ENCODE measurements around the gene OCRL.
"Not testable (repeated sequence)": the region's sequence is repeated elsewhere in the genome, so short reads cannot be mapped to it uniquely, and the experiment has no call there.

The OCRL gene

DNA sequence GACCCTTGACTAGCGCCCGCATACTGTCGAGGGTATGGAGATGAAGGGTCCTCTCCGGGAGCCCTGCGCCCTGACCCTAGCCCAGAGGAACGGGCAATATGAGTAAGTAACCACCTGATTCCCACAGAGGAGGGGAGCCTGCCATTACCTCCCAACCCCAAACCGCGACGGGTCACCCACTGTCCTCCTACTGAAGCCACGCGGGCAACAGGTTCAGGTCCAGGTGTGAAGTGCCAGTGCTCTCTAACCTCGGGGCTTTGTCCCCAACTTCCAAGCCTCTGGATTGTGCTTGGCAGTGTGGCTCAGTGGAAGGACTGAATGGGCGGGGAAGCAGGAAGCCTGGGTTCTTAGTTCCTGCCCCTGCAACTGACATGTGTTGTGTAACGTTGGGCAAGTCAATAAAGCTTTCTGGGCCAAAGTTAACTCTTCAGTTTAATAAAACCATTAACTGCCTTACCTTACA lies 694 bp downstream of the OCRL start:
- DNase-seq: peak; percentile 37

GRCh38 chrX:129544780-129545179 lies 4.7 kb downstream of the OCRL start:
- DNase-seq: no peak

DNA sequence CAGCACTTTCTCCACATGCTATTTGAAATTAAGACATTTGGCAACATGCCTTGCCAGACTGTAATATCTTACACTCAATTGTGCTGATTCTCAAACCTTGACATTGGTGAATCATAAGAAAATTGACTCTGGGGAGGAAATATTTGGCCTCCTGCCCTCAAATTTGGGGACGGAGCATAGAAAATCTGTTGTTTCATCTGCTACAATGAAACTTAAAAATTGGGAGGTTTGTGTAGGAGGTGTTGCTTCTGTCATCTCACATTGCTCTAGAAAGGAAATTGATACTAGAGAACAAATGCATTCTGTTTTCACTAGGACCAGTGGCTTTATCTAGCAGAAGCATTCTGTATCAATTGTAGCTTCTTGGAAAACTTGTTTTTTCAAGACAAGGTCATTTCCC lies 5.3 kb downstream of the OCRL start:
- no peak for DNase-seq

DNA sequence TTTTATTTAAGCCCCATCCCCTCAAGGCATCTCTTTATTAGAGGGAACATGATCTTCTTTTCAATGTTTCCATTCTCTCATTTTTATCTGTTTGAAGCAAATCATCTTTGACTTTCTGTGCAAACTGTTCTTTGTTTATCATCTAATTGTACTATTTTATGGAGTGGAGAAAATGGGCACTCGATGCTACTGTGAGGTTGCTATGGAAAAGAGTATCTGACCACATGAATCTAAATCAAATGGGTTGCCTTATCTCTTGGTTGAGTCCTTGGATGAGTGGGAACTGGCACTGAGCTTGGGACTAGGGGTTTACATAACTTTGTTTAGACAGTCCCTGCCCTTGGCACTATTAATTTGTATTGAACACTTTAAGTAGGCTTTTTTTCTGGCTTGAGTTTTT lies 9.1 kb downstream of the OCRL start:
- DNase-seq: no peak

- DNase-seq: peak; percentile 44
Observed at GRCh38 chrX:129553619-129554288, 13.7 kb downstream of the OCRL start.

- not testable (repeated sequence) for DNase-seq
Observed at GRCh38 chrX:129554816-129555215, 14.8 kb downstream of the OCRL start.

DNA sequence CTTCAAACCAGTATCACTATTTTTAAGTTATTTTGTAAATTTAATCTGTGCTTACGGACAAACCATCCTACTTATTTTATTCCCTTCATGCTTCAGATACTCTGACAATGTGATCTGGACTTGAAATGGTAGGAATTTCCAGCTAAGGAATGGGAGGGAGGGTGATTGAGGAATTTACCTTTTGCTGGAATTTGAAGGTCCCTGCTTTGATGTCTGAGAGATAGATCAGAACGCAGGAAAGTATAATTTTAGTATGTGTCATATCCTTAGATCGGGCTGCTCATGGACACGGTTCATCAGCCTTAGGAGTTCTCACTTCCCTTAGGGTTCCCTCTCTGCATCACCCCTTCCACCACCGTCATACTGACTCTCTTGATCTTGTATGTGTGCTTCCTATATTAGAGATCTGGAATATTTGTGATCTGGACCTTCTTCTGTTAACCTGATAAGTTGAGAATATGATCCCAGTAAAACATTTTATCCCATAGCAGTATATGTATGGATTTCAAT lies 16.8 kb downstream of the OCRL start:
- DNase-seq: no peak

DNA sequence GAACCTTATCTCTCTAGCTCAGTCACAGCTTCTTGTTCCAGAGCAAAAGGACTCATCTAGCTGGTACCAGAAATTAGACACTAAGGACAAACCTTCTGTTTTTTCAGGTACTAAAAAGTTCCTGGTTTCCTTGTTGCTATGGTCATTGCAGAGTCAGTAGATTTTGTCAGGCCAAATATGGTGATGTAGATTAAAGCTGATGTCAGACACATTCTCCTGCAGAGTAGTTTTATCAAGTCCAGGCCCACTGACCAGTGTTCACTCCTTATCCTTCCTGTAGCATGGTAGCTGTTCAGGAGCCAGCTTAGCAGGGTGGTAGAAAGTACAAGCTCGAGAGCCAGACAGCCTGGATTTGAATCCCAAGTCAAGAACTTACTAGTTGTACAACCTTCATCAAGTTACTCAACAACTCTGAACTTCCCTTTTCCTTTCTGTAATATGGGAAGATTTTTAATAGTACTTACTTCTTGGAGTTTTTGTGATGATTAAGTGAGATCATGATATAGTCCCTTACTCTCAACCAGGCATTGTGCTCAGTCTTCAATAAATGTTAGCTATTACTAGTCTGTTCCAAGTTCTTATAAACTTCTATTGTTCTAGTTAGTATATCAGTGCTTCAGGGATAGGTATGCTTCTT lies 17.9 kb downstream of the OCRL start:
- peak; percentile 11 for DNase-seq

DNA sequence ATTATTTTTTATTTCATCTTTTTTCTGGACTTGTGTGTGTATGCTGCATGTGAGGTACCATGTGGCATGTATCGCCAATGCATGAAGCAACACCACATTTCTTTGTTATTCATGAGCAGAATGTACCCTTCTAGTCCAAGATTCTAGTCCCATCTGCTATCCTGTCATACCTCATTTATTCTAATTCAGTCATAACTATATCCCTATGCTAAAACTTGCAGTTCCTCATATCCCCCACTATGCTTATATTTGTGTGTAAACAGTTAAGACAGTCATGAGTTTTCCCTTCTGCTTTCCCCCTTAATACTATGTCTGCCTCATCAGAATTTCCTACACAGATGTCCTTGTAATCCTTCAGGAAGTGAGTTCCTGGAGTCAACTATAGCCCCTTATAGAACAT lies 19.7 kb downstream of the OCRL start:
- DNase-seq: no peak

DNA sequence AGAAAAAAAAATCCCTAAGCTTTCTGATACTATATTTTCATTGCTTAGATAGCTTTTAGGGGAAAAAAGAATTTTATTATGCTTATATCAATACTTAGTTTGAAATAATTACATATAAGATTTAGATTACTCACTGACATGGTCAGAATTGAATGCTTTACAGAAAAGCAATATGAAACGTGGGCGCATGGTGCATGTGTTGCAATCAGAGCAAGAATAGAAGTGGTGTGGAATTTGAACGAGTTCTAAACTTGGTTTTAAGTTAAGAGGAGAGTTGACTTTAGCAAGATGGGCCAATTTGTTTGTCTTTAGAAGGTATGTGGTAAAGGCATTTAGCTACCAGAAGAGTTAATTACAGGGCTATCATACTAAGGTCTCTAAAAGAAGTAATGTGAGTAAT lies 21.4 kb downstream of the OCRL start:
- no peak for DNase-seq

DNA sequence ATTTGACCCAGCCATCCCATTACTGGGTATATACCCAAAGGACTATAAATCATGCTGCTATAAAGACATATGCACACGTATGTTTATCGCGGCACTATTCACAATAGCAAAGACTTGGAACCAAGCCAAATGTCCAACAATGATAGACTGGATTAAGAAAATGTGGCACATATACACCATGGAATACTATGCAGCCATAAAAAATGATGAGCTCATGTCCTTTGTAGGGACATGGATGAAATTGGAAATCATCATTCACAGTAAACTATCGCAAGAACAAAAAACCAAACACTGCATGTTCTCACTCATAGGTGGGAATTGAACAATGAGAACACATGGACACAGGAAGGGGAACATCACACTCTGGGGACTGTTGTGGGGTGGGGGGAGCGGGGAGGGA lies 24.3 kb downstream of the OCRL start:
- not testable (repeated sequence) for DNase-seq

- no peak for DNase-seq
Observed at GRCh38 chrX:129565046-129565650, 25.1 kb downstream of the OCRL start.

GRCh38 chrX:129566073-129566472 lies 26.0 kb downstream of the OCRL start:
- DNase-seq: no peak

DNA sequence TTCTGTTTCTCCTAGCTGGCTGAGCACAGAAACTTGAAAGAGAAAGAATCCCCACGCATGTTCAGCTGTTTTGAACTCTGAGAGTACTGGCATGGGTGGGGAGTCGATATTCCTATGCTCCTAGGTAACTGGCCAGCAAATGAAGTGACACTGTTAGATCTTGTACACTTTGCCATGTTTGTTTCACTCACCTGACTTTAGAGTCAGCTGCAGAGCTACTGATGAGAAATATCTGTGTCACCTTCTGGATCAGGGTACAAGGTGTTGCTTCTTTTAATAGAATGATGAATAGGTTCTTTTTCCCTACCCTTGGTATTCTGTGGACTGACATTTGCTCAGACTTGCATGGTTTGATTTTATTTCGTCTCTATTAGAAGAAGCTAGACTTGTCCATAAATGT lies 28.3 kb downstream of the OCRL start:
- no peak for DNase-seq

- no peak for DNase-seq
Observed at GRCh38 chrX:129572422-129572821, 32.4 kb downstream of the OCRL start.

DNA sequence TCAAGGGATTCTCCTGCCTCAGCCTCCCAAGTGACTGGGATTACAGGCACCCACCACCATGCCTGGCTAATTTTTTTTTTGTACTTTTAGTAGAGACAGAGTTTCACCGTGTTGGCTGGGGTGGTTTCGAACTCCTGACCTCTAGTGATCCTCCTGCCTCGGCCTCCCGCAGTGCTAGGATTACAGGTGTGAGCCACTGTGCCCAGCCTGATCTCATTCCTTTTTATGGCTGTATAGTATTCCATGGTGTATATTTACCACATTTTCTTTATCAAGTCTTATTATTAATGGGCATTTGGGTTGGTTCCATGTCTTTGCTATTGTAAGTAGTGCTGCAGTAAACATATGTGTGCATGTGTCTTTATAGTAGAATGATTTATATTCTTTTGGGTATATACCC lies 33.6 kb downstream of the OCRL start:
- DNase-seq: not testable (repeated sequence)

DNA sequence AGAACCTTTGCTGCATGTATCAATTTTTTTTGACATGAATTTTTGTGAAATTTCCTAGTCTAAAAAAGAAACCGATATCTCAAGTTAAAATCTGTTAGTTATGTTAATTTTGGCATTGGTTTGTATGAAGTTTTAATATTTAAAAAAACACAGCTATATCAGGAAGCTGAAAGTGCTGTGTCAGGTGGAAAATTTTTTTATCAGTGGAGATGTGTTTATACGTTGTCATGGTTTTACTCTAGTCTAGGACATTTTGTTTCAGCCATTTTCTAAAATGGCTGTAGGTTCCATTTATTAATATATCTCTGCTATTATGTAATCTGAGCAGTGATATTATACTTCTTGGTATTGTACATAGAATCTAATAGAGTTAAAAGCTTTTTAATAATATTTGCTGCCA lies 34.2 kb downstream of the OCRL start:
- DNase-seq: peak; percentile 45

DNA sequence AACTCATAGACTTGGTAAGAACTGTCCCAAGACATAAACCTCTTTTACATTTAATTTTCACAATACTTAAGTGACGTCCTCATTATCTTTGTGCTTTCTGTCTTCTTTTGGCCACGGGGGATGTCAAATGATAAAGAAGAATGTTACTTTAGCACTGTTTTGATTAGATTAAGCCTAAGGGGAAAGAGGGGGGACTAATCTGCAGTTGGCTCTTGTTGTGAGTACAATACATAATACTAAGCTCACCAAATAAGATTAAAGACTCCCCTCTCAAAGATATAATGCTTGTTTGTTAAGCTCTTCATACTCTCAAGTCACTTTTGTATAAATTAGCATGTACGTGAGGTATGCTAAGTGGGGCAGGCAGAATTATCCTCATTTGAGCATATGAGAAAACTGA lies 36.5 kb downstream of the OCRL start:
- DNase-seq: no peak

DNA sequence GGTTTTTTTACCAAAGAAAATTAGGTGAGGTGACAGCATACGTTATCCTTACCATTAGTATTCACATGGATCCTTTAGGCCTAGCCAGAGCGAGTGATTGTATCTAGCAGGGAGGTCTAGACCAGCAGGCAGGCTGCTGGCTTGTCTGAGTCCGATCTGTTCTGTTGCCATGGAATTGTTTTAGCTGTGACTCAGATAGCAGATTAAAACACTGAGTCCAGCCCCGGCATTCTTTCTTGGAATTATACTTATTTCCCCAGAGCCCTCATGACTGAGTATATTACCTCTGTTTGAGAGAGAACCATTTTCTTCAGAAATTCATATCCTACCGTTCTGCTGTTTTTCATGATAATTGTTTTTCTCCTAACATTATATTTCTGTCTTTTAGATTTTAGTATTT lies 37.4 kb downstream of the OCRL start:
- DNase-seq: no peak

GRCh38 chrX:129577877-129578276 lies 37.8 kb downstream of the OCRL start:
- DNase-seq: no peak

GRCh38 chrX:129581904-129582303 lies 41.8 kb downstream of the OCRL start:
- DNase-seq: no peak

GRCh38 chrX:129585167-129585566 lies 45.1 kb downstream of the OCRL start:
- DNase-seq: no peak

DNA sequence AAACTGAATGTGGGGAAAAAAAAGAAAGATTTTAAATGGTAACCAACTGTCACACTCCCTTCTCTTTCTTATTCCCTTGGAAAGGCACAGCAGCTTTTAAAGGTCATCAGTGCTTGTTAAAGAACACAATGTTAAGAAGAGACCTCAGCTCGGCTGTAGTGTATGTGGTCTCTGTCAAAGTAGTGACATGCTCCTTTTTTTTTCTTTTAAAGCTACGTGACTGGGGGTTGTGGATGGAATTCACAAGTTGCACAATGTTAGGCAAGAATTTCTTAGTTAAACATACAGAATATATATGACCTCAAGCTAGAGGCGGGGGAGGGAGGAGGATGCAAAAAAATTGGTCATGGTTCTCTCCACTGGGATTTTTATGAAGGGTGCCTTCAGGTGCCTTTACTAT lies 45.6 kb downstream of the OCRL start:
- DNase-seq: no peak

- DNase-seq: no peak
Observed at GRCh38 chrX:129586446-129586845, 46.4 kb downstream of the OCRL start.

All from hematopoietic multipotent progenitor cell treated with erythropoietin and hydrocortisone succinate and interleukin-3 and kit ligand, for 4 days (in vitro differentiated cells).